WI38 (cell line): ENCODE results near the gene PIERCE2.
"Not testable (repeated sequence)": the region's sequence is repeated elsewhere in the genome, so short reads cannot be mapped to it uniquely, and the experiment has no call there.

Experiments used
- H3K4me3 ChIP-seq: 2 replicates; pipeline ENCODE4 v1.5.1; 2011; ENCODE audit warnings: low read depth, mild to moderate bottlenecking, control low read depth, low read length
- CTCF ChIP-seq: IDR thresholded peaks from 2 replicates; pipeline ENCODE4 v1.5.1; 2012; ENCODE audit warnings: low read depth, mild to moderate bottlenecking, control low read depth, low read length

PIERCE2 gene

GRCh38 chr15:55379095-55379494 lies 29.2 kb upstream of the PIERCE2 start:
- TF ChIP-seq CTCF, result no peak
- no peak overlapping the region for H3K4me3 ChIP-seq

GRCh38 chr15:55381595-55381994 lies 26.7 kb upstream of the PIERCE2 start:
- H3K4me3 ChIP-seq, result no peak overlapping the region
- TF ChIP-seq CTCF, result no peak

GRCh38 chr15:55383687-55384086 lies 24.6 kb upstream of the PIERCE2 start:
- H3K4me3 ChIP-seq, result no peak overlapping the region
- TF ChIP-seq CTCF, result no peak

GRCh38 chr15:55387027-55387426 lies 21.3 kb upstream of the PIERCE2 start:
- H3K4me3 ChIP-seq, result no peak overlapping the region
- no peak for TF ChIP-seq CTCF

- no peak overlapping the region for H3K4me3 ChIP-seq
- TF ChIP-seq CTCF, result no peak
Observed at GRCh38 chr15:55389264-55389607, 19.1 kb upstream of the PIERCE2 start.

- H3K4me3 ChIP-seq, result no peak overlapping the region
- no peak for TF ChIP-seq CTCF
Observed at GRCh38 chr15:55394694-55395093, 13.6 kb upstream of the PIERCE2 start.

GRCh38 chr15:55398243-55398642 lies 10.1 kb upstream of the PIERCE2 start:
- no peak overlapping the region for H3K4me3 ChIP-seq
- no peak for TF ChIP-seq CTCF

GRCh38 chr15:55400050-55400449 lies 8.2 kb upstream of the PIERCE2 start:
- H3K4me3 ChIP-seq, result not testable (repeated sequence)
